HCT116 (cell line): ENCODE measurements around the gene DLG2. TPM values are rescaled to one million over a fixed set of nuclear protein-coding genes. Genes with fewer than 3 reads are reported as not detected.

Experiments
- ATAC-seq: fragments of 200-7000 bp; cut with Tn5 transposase; 2 replicates; pipeline ENCODE4 v1.9.1; 2020; ENCODE audit warnings: mild to moderate bottlenecking, moderate library complexity
- BruUV-seq: library from RNA; stranded (reverse); fragments of 400-500 nt; replicated peaks from 2 replicates; lab custom pipeline; 2021; lab: Mats Ljungman, UMichigan
- CTCF ChIA-PET: fragments of 300-600 bp; sonication (Branson Sonifier 250); formaldehyde crosslinking; loops from one replicate; lab custom pipeline; 2021; ENCODE audit warnings: antibody characterized with exemption; lab: Charles Lee
- POLR2A ChIA-PET: fragments of 300-600, 350-600 bp; sonication (Branson Sonifier 250); formaldehyde crosslinking; loops from one replicate; lab custom pipeline; 2021; ENCODE audit warnings: antibody characterized with exemption; lab: Charles Lee
- RAD21 ChIA-PET, 2 experiments: fragments of 300-600 bp; sonication (Branson Sonifier 250); formaldehyde crosslinking; loops; one replicate each; lab custom pipeline; 2023; ENCODE audit warnings: low total read pairs in 2 of 2; ENCODE audit not compliant: uncharacterized antibody in 2 of 2, unreplicated experiment in 2 of 2, low non-redundant PET in 1 of 2; lab: Charles Lee
- DNase-seq: peaks from one replicate; pipeline ENCODE4 v3.0.0-alpha.2; 2010; ENCODE audit warnings: low read depth, low spot score
- H2AFZ ChIP-seq: fragments of 200-600 bp; shearing (Covaris generic), sonication (generic); 2 replicates; pipeline ENCODE4 v1.6.1; 2017; ENCODE audit warnings: low read depth, mixed run types, mixed read lengths, antibody characterized with exemption, low read length; ENCODE audit not compliant: poor library complexity, severe bottlenecking
- H3K27ac ChIP-seq: 2 replicates; pipeline ENCODE4 v1.5.1; 2012; ENCODE audit warnings: low read depth, low read length
- H3K27me3 ChIP-seq: fragments of 200-600 bp; sonication (generic); 2 replicates; pipeline ENCODE4 v1.6.1; 2016; ENCODE audit warnings: mixed run types, low read length, mixed read lengths; ENCODE audit not compliant: insufficient read depth
- H3K36me3 ChIP-seq, 2 experiments: fragments of 200-500 bp in 1 of 2; fragments of 200-600 bp in 1 of 2; sonication (Bioruptor generic) in 1 of 2; sonication (generic) in 1 of 2; 2 replicates each; pipeline versions ENCODE4 v1.5.1 to v1.6.1; 2014 to 2016; ENCODE audit warnings: low read length in 2 of 2, inconsistent platforms in 1 of 2, mixed read lengths in 1 of 2, mixed run types in 1 of 2; ENCODE audit not compliant: insufficient read depth in 2 of 2, control insufficient read depth in 1 of 2
- H3K4me1 ChIP-seq, 2 experiments: fragments of 200-600 bp in 1 of 2; sonication (generic) in 1 of 2; 2 replicates each; pipeline versions ENCODE4 v1.5.1 to v1.6.1; 2012 to 2017; ENCODE audit warnings: low read length in 2 of 2, inconsistent platforms in 1 of 2, mild to moderate bottlenecking in 1 of 2, mixed read lengths in 1 of 2, mixed run types in 1 of 2, moderate library complexity in 1 of 2; ENCODE audit not compliant: insufficient read depth in 2 of 2, control insufficient read depth in 1 of 2
- H3K4me2 ChIP-seq: fragments of 200-600 bp; sonication (generic); 2 replicates; pipeline ENCODE4 v1.6.1; 2017; ENCODE audit warnings: mixed run types, low read length, mixed read lengths
- H3K4me3 ChIP-seq, 2 experiments: fragments of 200-600 bp in 1 of 2; sonication (generic) in 1 of 2; replicated peaks in 1 of 2; 2 replicates each; pipeline ENCODE4 v1.5.1; 2011 to 2016; ENCODE audit warnings: low read length in 2 of 2, control low read depth in 1 of 2, low read depth in 1 of 2, mild to moderate bottlenecking in 1 of 2, mixed read lengths in 1 of 2, mixed run types in 1 of 2
- H3K79me2 ChIP-seq: fragments of 200-600 bp; sonication (generic); 2 replicates; pipeline ENCODE4 v1.6.1; 2017; ENCODE audit warnings: mild to moderate bottlenecking, mixed run types, low read length, moderate library complexity, mixed read lengths; ENCODE audit not compliant: insufficient read depth
- H3K9ac ChIP-seq: fragments of 200-600 bp; sonication (generic); 2 replicates; pipeline ENCODE4 v1.6.1; 2016; ENCODE audit warnings: low read length, mixed read lengths
- H3K9me2 ChIP-seq: fragments of 200-600 bp; sonication (generic), shearing (Covaris generic); 2 replicates; pipeline ENCODE4 v1.6.1; 2017; ENCODE audit warnings: mixed run types, mild to moderate bottlenecking, moderate library complexity; ENCODE audit not compliant: insufficient read depth
- H3K9me3 ChIP-seq, 2 experiments: fragments of 200-500 bp in 1 of 2; fragments of 200-600 bp in 1 of 2; sonication (Bioruptor generic) in 1 of 2; sonication (generic) in 1 of 2; 2 replicates each; pipeline ENCODE4 v1.6.1; 2014 to 2017; ENCODE audit warnings: low read length in 2 of 2, mixed read lengths in 2 of 2, inconsistent platforms in 1 of 2, low read depth in 1 of 2, mild to moderate bottlenecking in 1 of 2, mixed run types in 1 of 2, moderate library complexity in 1 of 2; ENCODE audit not compliant: control insufficient read depth in 1 of 2, insufficient read depth in 1 of 2
- H4K20me1 ChIP-seq: fragments of 200-600 bp; sonication (generic), shearing (Covaris generic); 2 replicates; pipeline ENCODE4 v1.6.1; 2017; ENCODE audit warnings: mixed run types, mild to moderate bottlenecking, moderate library complexity; ENCODE audit not compliant: insufficient read depth
- ATF3 ChIP-seq: IDR thresholded peaks from 2 replicates; pipeline ENCODE4 v1.6.1; 2012
- EZH2 ChIP-seq: fragments of 200-600 bp; sonication (generic); IDR thresholded peaks from 2 replicates; pipeline ENCODE4 v1.6.1; 2017; ENCODE audit warnings: antibody characterized with exemption, mixed run types
- EZH2phosphoT487 ChIP-seq: fragments of 200-600 bp; IDR thresholded peaks from 2 replicates; pipeline ENCODE4 v1.6.1; 2018; ENCODE audit warnings: antibody characterized with exemption, borderline replicate concordance
- POLR2AphosphoS5 ChIP-seq: IDR thresholded peaks from 2 replicates; pipeline ENCODE4 v1.6.1; 2011; ENCODE audit warnings: mild to moderate bottlenecking, low read depth, low read length, moderate library complexity
- RAD21 ChIP-seq: IDR thresholded peaks from 2 replicates; pipeline ENCODE4 v1.6.1; 2012; ENCODE audit warnings: low read depth, mild to moderate bottlenecking
- SP1 ChIP-seq: IDR thresholded peaks from 2 replicates; pipeline ENCODE4 v1.6.1; 2012; ENCODE audit warnings: low read depth
- TCF7L2 ChIP-seq: IDR thresholded peaks from 2 replicates; pipeline ENCODE4 v1.7.0; 2011; ENCODE audit warnings: borderline replicate concordance, inconsistent platforms; ENCODE audit not compliant: insufficient read depth, insufficient read length; ENCODE audit errors: extremely low read depth
- YY1 ChIP-seq: IDR thresholded peaks from 2 replicates; pipeline ENCODE4 v1.6.1; 2011; ENCODE audit warnings: low read length, low read depth, moderate library complexity, mild to moderate bottlenecking; ENCODE audit not compliant: insufficient replicate concordance; ENCODE audit errors: extremely low read depth
- ZNF274 ChIP-seq: fragments of 200-500 bp; sonication (Bioruptor generic); IDR thresholded peaks from 2 replicates; pipeline ENCODE4 v1.6.1; 2014; ENCODE audit warnings: mild to moderate bottlenecking, low read depth, low read length, inconsistent platforms
- intact Hi-C: fragments of 100-400 bp; cut with micrococcal nuclease; formaldehyde crosslinking; loops from 2 replicates; pipeline ENCODE4 v1.10.0; 2022
- total RNA-seq: library from RNA; stranded (reverse); gene quantifications from one replicate; pipeline ENCODE4 v1.2.1, GENCODE V29; 2021; ENCODE audit not compliant: unreplicated experiment
- TF ChIP-seq, protein P1 (sequence below): IDR thresholded peaks from 2 replicates; pipeline ENCODE4 v1.6.1; 2011; ENCODE audit warnings: mild to moderate bottlenecking, low read length, moderate library complexity; ENCODE audit not compliant: insufficient replicate concordance; ENCODE audit errors: extremely low read depth

The DLG2 gene
- total RNA-seq, 1 experiment from 2014 or later = 2.4 TPM

DNA sequence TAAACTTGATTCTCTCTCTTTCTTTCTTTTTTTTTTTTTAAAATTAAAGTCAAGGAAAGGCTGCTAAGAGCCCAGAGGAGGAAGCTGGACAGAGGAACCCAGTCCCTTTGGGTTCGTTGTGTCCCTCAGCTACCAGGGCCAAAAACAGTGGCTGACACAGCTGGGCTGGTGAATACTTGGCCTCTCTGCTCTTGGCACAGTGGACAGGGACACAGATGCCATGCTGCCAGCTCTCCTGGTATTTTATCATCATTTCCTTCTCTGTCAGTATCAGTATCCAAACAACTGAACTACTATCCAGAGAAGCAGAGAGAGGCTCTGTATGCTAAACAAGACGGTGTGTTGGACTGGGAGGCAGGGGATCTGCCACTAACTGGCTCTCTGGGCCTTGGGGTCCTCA is 2217.3 kb downstream of the DLG2 start:
- no peaks in the 10 kb centered on the region for H3K9me3 ChIP-seq
- H3K4me1 ChIP-seq = no peaks in the 10 kb centered on the region
- H3K27me3 ChIP-seq = no peaks in the 10 kb centered on the region
- ATAC-seq (no peak), DNase-seq (no peak)
- TF ChIP-seq ATF3 = no peak
- no peak for TF ChIP-seq SP1
- TF ChIP-seq EZH2phosphoT487 = no peak
- no peak for TF ChIP-seq TCF7L2
- no peak for TF ChIP-seq YY1
- no peak for TF ChIP-seq RAD21
- TF ChIP-seq EZH2 = no peak
- no peak for TF ChIP-seq ZNF274
- TF ChIP-seq, protein P1, sequence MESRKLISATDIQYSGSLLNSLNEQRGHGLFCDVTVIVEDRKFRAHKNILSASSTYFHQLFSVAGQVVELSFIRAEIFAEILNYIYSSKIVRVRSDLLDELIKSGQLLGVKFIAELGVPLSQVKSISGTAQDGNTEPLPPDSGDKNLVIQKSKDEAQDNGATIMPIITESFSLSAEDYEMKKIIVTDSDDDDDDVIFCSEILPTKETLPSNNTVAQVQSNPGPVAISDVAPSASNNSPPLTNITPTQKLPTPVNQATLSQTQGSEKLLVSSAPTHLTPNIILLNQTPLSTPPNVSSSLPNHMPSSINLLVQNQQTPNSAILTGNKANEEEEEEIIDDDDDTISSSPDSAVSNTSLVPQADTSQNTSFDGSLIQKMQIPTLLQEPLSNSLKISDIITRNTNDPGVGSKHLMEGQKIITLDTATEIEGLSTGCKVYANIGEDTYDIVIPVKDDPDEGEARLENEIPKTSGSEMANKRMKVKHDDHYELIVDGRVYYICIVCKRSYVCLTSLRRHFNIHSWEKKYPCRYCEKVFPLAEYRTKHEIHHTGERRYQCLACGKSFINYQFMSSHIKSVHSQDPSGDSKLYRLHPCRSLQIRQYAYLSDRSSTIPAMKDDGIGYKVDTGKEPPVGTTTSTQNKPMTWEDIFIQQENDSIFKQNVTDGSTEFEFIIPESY = no peak
- TF ChIP-seq POLR2AphosphoS5 = no peak
- H3K27ac ChIP-seq = no peak overlapping the region
- H3K4me3 ChIP-seq = no peak overlapping the region
- no peak overlapping the region for H3K9ac ChIP-seq
- POLR2A ChIA-PET = no interaction called here
- CTCF ChIA-PET = interaction anchor here (1.2 kb wide), 1 partner anchor 117 kb away, joined by 3 read pairs; no protein-coding TSS in a partner anchor
- H3K79me2 ChIP-seq = no peaks in the 10 kb centered on the region
- H3K36me3 ChIP-seq = no peaks in the 10 kb centered on the region
- no TSS peak for BruUV-seq
- no peak overlapping the region for H2AFZ ChIP-seq
- no peaks in the 10 kb centered on the region for H4K20me1 ChIP-seq
- no peak overlapping the region for H3K4me2 ChIP-seq
- H3K9me2 ChIP-seq = no peaks in the 10 kb centered on the region
- RAD21 ChIA-PET = no interaction called here
- intact Hi-C loops = no loop called here
